ENCODE measurements around the gene ASF1A. TPM values are rescaled to one million over a fixed set of nuclear protein-coding genes. Genes with fewer than 3 reads are reported as not detected.

ASF1A gene
- total RNA-seq, 4 donors from 2014 or later = 0.20 to 10.4 (median 9.7) TPM; not detected in 1

GRCh38 chr6:118908441-118908840, 14.5 kb downstream of the ASF1A start:
- no peaks in the 10 kb centered on the region for H3K4me1 ChIP-seq
- H3K36me3 ChIP-seq = peaks cover 0 to 48% (median 20%) of the 10 kb centered on the region in 4 donors
- no peaks in the 10 kb centered on the region for H3K9me3 ChIP-seq
- H3K4me3 ChIP-seq = no peak overlapping the region
- intact Hi-C loops (cut with DNase I; ENCODE audit: low total_unique reads) (no loop called here), in situ Hi-C loops (cut with MboI; ENCODE audit: low pct_ligation_motif_present in 1 of 4, low pct_unique_long_range_greater_than_20kb in 1 of 4, low sequenced_read_pairs in 3 of 4) (no loop called here)
- no peak overlapping the region for H3K27ac ChIP-seq
- H3K27me3 ChIP-seq = no peaks in the 10 kb centered on the region
- 70 to 81% methylated on average over 1 of the region's 1 CpG for WGBS, 2 donors (ENCODE audit: low coverage in 1 of 2)
- DNase-seq = no peak
- TF ChIP-seq EP300 (IDR thresholded peaks at IDR 0.05; ENCODE audit: low read depth) = no peak
- TF ChIP-seq, protein P1, sequence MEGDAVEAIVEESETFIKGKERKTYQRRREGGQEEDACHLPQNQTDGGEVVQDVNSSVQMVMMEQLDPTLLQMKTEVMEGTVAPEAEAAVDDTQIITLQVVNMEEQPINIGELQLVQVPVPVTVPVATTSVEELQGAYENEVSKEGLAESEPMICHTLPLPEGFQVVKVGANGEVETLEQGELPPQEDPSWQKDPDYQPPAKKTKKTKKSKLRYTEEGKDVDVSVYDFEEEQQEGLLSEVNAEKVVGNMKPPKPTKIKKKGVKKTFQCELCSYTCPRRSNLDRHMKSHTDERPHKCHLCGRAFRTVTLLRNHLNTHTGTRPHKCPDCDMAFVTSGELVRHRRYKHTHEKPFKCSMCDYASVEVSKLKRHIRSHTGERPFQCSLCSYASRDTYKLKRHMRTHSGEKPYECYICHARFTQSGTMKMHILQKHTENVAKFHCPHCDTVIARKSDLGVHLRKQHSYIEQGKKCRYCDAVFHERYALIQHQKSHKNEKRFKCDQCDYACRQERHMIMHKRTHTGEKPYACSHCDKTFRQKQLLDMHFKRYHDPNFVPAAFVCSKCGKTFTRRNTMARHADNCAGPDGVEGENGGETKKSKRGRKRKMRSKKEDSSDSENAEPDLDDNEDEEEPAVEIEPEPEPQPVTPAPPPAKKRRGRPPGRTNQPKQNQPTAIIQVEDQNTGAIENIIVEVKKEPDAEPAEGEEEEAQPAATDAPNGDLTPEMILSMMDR (IDR thresholded peaks at IDR 0.05) = no peak
- TF ChIP-seq POLR2AphosphoS5 (IDR thresholded peaks at IDR 0.05) = no peak
- no peak for TF ChIP-seq POLR2A (IDR thresholded peaks at IDR 0.05)

GRCh38 chr6:118912646-118913045, 18.7 kb downstream of the ASF1A start:
- H3K9me3 ChIP-seq = no peaks in the 10 kb centered on the region
- in situ Hi-C loops (cut with MboI; ENCODE audit: low pct_ligation_motif_present in 1 of 4, low pct_unique_long_range_greater_than_20kb in 1 of 4, low sequenced_read_pairs in 3 of 4) = no loop called here
- H3K27ac ChIP-seq = no peak overlapping the region
- no peak for DNase-seq
- TF ChIP-seq EP300 (IDR thresholded peaks at IDR 0.05; ENCODE audit: low read depth) (no peak), POLR2A (IDR thresholded peaks at IDR 0.05) (no peak), POLR2AphosphoS5 (IDR thresholded peaks at IDR 0.05) (no peak)
- TF ChIP-seq, protein P1 (IDR thresholded peaks at IDR 0.05) = no peak
- intact Hi-C loops (cut with DNase I; ENCODE audit: low total_unique reads) = no loop called here
- peaks cover 0 to 47% (median 22%) of the 10 kb centered on the region in 4 donors for H3K36me3 ChIP-seq
- WGBS, 2 donors (ENCODE audit: low coverage in 1 of 2) = 79 to 87% methylated on average over 5 of the region's 5 CpGs
- no peaks in the 10 kb centered on the region for H3K4me1 ChIP-seq
- no peak overlapping the region for H3K4me3 ChIP-seq
- H3K27me3 ChIP-seq = no peaks in the 10 kb centered on the region

GRCh38 chr6:118913161-118913560, 19.2 kb downstream of the ASF1A start:
- Histone ChIP-seq H3K9me3 (no peaks in the 10 kb centered on the region), H3K27ac (no peak overlapping the region), H3K4me1 (no peaks in the 10 kb centered on the region), H3K36me3 (peaks cover 0 to 47% (median 22%) of the 10 kb centered on the region in 4 donors), H3K27me3 (no peaks in the 10 kb centered on the region), H3K4me3 (no peak overlapping the region)
- in situ Hi-C loops (cut with MboI; ENCODE audit: low pct_ligation_motif_present in 1 of 4, low pct_unique_long_range_greater_than_20kb in 1 of 4, low sequenced_read_pairs in 3 of 4) = no loop called here
- intact Hi-C loops (cut with DNase I; ENCODE audit: low total_unique reads) = no loop called here
- no peak for DNase-seq
- no peak for TF ChIP-seq POLR2AphosphoS5 (IDR thresholded peaks at IDR 0.05)
- no peak for TF ChIP-seq EP300 (IDR thresholded peaks at IDR 0.05; ENCODE audit: low read depth)
- TF ChIP-seq, protein P1 (IDR thresholded peaks at IDR 0.05) = no peak
- no peak for TF ChIP-seq POLR2A (IDR thresholded peaks at IDR 0.05)
- 85 to 94% methylated on average over 2 of the region's 2 CpGs for WGBS, 2 donors (ENCODE audit: low coverage in 1 of 2)

DNA sequence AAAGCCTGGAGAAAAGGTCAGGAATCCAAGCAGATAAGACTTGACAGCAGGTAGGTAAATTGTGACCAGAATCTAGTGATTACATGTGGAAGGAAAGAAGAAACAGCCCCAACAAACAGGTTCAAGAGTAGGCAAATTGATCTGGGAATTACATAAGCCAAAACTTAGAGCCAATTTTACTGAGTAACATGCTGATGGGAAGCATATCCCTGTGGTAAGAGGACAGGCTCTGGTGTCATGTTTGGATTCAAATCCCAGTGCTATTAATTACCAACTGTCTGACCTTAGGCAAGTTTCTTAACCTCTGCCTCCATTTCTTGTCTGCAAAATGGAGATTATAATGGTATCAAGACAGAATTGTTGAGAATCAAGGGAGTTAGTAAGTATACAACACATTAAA, 20.6 kb downstream of the ASF1A start:
- intact Hi-C loops (cut with DNase I; ENCODE audit: low total_unique reads) (no loop called here), in situ Hi-C loops (cut with MboI; ENCODE audit: low pct_ligation_motif_present in 1 of 4, low pct_unique_long_range_greater_than_20kb in 1 of 4, low sequenced_read_pairs in 3 of 4) (no loop called here)
- no peaks in the 10 kb centered on the region for H3K4me1 ChIP-seq
- DNase-seq = no peak
- TF ChIP-seq, protein P1 (IDR thresholded peaks at IDR 0.05) = no peak
- TF ChIP-seq POLR2A (IDR thresholded peaks at IDR 0.05) (no peak), POLR2AphosphoS5 (IDR thresholded peaks at IDR 0.05) (no peak), EP300 (IDR thresholded peaks at IDR 0.05; ENCODE audit: low read depth) (no peak)
- H3K27me3 ChIP-seq = no peaks in the 10 kb centered on the region
- no peaks in the 10 kb centered on the region for H3K9me3 ChIP-seq
- peaks cover 0 to 39% (median 18%) of the 10 kb centered on the region in 4 donors for H3K36me3 ChIP-seq
- H3K4me3 ChIP-seq = no peak overlapping the region
- no peak overlapping the region for H3K27ac ChIP-seq

Data from transverse colon (tissue), 4 donors.